ENCODE data around the gene JOSD1. TPM values are rescaled to one million over a fixed set of nuclear protein-coding genes. Genes with fewer than 3 reads are reported as not detected.
A peak's percentile ranks its signal among the peaks of the same experiment; 100 is the strongest.

JOSD1 gene
- total RNA-seq, 1 donor from 2014 or later, result 45.2 TPM

DNA sequence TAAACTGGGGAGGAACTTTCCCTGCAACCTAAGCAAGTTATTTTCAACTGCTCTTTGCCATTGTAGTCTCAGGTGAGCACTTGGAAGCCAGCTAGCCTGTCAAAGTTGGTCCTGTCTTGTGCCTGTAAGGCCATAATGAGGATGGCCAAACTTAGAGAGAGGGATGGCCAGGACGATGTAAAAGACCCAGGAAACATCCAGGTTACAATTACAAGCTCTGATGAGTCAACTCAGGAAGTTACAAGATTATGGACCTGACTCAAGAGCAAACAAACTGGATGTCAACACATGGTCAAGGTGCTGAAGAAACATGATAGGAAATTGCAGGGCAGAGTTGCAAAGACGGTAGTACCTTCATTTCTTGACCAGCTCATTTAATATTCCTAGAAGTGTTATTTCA, 6.6 kb upstream of the JOSD1 start:
- no peak for DNase-seq
- POLR2A ChIA-PET, result interaction anchor here (0.6 to 2.7 kb wide), 6 partner anchors 10 to 309 kb away, joined by 3 to 22 read pairs (median 4); partner anchors contain the start of genes SUN2 and TOMM22
- Mint-ChIP-seq H3K27ac (peak overlapping the region; percentile 85), H3K36me3 (ENCODE audit: low read depth) (peaks cover 32% of the 10 kb centered on the region), H3K4me3 (peak overlapping the region; percentile 88), H3K4me1 (peaks cover 73% of the 10 kb centered on the region), H3K9me3 (no peaks in the 10 kb centered on the region), H3K27me3 (no peaks in the 10 kb centered on the region)
- intact Hi-C loops (cut with micrococcal nuclease), result loop anchor here (5.0 to 10.0 kb wide), 3 partner anchors 85 to 1337 kb away; partner anchors contain the start of gene DNAL4
- TF ChIP-seq, protein P1, sequence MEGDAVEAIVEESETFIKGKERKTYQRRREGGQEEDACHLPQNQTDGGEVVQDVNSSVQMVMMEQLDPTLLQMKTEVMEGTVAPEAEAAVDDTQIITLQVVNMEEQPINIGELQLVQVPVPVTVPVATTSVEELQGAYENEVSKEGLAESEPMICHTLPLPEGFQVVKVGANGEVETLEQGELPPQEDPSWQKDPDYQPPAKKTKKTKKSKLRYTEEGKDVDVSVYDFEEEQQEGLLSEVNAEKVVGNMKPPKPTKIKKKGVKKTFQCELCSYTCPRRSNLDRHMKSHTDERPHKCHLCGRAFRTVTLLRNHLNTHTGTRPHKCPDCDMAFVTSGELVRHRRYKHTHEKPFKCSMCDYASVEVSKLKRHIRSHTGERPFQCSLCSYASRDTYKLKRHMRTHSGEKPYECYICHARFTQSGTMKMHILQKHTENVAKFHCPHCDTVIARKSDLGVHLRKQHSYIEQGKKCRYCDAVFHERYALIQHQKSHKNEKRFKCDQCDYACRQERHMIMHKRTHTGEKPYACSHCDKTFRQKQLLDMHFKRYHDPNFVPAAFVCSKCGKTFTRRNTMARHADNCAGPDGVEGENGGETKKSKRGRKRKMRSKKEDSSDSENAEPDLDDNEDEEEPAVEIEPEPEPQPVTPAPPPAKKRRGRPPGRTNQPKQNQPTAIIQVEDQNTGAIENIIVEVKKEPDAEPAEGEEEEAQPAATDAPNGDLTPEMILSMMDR (IDR thresholded peaks at IDR 0.05), result no peak
- CTCF ChIA-PET, result interaction anchor here (1.2 to 1.4 kb wide), 2 partner anchors 18 to 26 kb away, joined by 3 to 5 read pairs; partner anchors contain the start of gene TOMM22
- ATAC-seq (ENCODE audit: low read depth), result no peak

DNA sequence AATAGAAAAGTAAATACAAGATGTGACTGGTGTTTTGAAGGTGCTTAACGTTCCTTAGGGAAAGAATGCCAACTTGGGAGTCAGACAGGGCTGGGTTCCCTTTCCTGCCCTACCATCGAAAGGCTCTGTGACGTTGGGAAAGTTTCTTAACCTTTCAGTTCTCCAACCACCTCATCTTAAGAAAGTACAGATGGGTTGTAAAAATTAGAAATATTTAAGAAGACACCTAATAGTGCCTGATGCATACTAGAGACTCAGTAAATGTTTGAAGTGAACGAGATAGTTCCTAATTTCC, 6.1 kb upstream of the JOSD1 start:
- Mint-ChIP-seq H3K27ac (peak overlapping the region; percentile 85), H3K36me3 (ENCODE audit: low read depth) (peaks cover 29% of the 10 kb centered on the region), H3K4me3 (peak overlapping the region; percentile 88), H3K27me3 (no peaks in the 10 kb centered on the region), H3K9me3 (no peaks in the 10 kb centered on the region), H3K4me1 (peaks cover 70% of the 10 kb centered on the region)
- ATAC-seq (ENCODE audit: low read depth) (no peak), DNase-seq (no peak)
- intact Hi-C loops (cut with micrococcal nuclease), result loop anchor here (5.0 to 10.0 kb wide), 3 partner anchors 85 to 1338 kb away; partner anchors contain the start of gene DNAL4
- TF ChIP-seq, protein P1 (IDR thresholded peaks at IDR 0.05), result no peak
- CTCF ChIA-PET, result interaction anchor here (1.2 kb wide), 1 partner anchor 25 kb away, joined by 5 read pairs; the partner anchor contains the start of gene TOMM22
- POLR2A ChIA-PET, result interaction anchor here (0.6 to 2.7 kb wide), 6 partner anchors 10 to 308 kb away, joined by 3 to 22 read pairs (median 4); partner anchors contain the start of genes SUN2 and TOMM22

DNA sequence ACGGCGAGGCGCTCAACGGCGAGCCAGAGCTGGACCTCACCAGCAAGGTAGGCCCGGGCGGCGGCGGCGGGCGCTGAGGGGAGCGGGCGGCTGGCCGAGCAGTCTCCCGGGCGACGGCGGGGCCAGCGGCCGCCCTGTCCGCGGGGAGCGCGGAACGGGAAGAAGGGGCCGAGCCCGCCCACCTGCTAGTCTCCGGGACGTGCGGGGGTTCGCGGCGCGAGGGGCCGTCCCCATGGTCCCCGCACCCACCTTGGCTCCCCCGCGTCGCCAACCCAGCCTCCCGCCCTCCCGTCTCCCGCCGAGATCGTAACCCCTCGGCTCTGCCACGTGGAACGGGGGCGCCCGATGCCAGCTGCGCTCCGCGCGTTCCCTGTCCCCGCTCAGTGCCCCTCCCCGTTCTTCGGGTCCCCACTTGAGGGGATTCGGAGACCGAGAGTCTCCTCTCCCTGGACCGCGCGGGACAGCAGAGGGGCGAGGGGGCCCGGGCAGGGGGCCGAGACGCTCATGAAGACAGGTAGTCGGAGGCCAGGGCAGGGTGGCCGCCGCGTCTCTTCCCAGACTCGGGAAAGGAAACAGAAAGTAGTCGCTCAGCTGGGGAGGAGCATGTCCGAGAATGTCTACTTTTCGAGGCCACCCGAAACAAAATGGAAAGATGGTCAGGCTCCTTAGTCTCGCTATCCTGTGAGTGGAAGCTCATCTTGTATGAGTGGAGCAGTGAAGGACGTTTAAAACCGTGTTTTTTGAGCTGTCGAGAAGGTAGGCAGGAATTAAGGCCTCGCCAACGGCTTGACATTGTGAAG, 5.6 kb upstream of the JOSD1 start:
- TF ChIP-seq, protein P1 (IDR thresholded peaks at IDR 0.05), result no peak
- peak overlapping the region; percentile 85 for H3K27ac Mint-ChIP-seq
- H3K9me3 Mint-ChIP-seq, result no peaks in the 10 kb centered on the region
- H3K27me3 Mint-ChIP-seq, result no peaks in the 10 kb centered on the region
- CTCF ChIA-PET, result interaction anchor here (1.2 kb wide), 2 partner anchors 25 to 654 kb away, joined by 3 to 5 read pairs; partner anchors contain the start of gene TOMM22
- H3K4me1 Mint-ChIP-seq, result peaks cover 74% of the 10 kb centered on the region
- DNase-seq (no peak), ATAC-seq (ENCODE audit: low read depth) (no peak)
- POLR2A ChIA-PET, result interaction anchor here (0.6 to 2.7 kb wide), 17 partner anchors 9 to 1338 kb away, joined by 3 to 22 read pairs (median 3); partner anchors contain the start of genes CBX7, PDXP, RPL3 and SUN2
- peak overlapping the region; percentile 88 for H3K4me3 Mint-ChIP-seq
- H3K36me3 Mint-ChIP-seq (ENCODE audit: low read depth), result peaks cover 25% of the 10 kb centered on the region
- intact Hi-C loops (cut with micrococcal nuclease), result loop anchor here (5.0 to 10.0 kb wide), 3 partner anchors 86 to 1338 kb away; partner anchors contain the start of gene DNAL4

DNA sequence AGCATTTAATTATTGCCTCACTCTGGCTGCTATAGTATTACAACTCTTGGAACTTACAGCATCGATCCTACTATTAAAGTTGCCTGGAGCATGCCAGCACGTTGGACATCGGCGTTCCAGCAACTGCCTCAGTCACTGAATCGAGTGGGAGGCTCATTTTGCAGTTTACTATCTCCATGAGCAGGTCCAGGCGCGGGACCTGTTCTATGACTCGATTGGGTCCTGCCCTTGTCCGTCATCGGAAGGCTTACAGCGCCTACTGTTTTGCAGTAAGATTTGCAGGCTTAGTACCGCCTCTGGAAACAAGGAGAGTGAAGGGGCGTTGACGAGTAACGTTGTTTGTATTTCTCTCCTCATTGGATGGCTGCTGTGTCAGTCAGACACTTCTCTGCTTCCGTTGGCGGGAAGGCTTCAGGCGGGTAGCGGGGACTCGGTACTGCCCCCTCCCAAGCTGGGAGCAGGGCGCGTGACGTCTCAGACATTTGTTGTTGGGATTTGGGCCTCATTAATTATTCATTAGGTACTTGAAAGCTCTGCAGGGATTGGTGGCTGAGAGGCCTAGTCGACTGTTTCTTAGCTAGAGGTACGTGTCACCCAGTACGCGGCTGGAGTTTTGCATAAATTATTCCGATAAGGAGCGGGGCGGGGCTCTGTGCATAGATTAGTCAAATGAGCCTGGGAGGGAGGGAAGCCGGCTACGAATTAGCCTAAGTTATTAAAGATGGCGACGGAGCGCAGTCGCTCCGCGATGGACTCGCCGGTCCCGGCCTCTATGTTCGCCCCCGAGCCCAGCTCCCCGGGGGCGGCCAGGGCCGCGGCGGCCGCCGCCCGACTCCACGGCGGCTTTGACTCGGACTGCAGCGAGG, 4.7 kb upstream of the JOSD1 start, which contains the start of gene GTPBP1:
Gene GTPBP1, plus strand, starts transcription at position 710 of the 866 bp plus-strand sequence. Its CDS starts 12 bp downstream, at position 722.
- TF ChIP-seq, protein P1 (IDR thresholded peaks at IDR 0.05), result no peak
- DNase-seq (peak; percentile 82), ATAC-seq (ENCODE audit: low read depth) (peak; percentile 79)
- peak within 1 kb of the TSS; percentile 85 for H3K27ac Mint-ChIP-seq
- H3K9me3 Mint-ChIP-seq, result no peaks in the 10 kb centered on the region
- H3K27me3 Mint-ChIP-seq, result no peaks in the 10 kb centered on the region
- peak within 1 kb of the TSS; percentile 88 for H3K4me3 Mint-ChIP-seq
- peaks cover 20% of the 10 kb centered on the region for H3K36me3 Mint-ChIP-seq (ENCODE audit: low read depth)
- peaks cover 69% of the 10 kb centered on the region for H3K4me1 Mint-ChIP-seq
- intact Hi-C loops (cut with micrococcal nuclease), result loop anchor here (1.0 to 10.0 kb wide), 8 partner anchors 24 to 1339 kb away; partner anchors contain the start of genes DMC1, DNAL4, PICK1 and PLA2G6
- ChIA-PET CTCF (interaction anchor here (1.2 to 2.4 kb wide), 2 partner anchors 24 to 653 kb away, joined by 3 to 10 read pairs; partner anchors contain the start of gene TOMM22), POLR2A (interaction anchor here (0.6 to 2.7 kb wide), 16 partner anchors 9 to 1824 kb away, joined by 3 to 22 read pairs (median 4); partner anchors contain the start of genes CBX7, PDXP, RPL3 and SUN2)
